HepG2 (cell line): Measurements from ENCODE around the gene POC1A. TPM values are rescaled to one million over a fixed set of nuclear protein-coding genes. Genes with fewer than 3 reads are reported as not detected.

Experiments
- CCAR2 ChIP-seq: fragments of 200-400 bp; formaldehyde crosslinking; optimal IDR thresholded peaks from 2 replicates; pipeline ENCODE3; 2018; ENCODE audit warnings: low read depth, mild to moderate bottlenecking, low read length, moderate library complexity
- ETS1 ChIP-seq: sonication (generic); formaldehyde crosslinking; IDR thresholded peaks from 2 replicates; pipeline ENCODE4 v1.4.0; 2020; ENCODE audit warnings: missing genetic modification reagents
- IRX3 ChIP-seq: sonication (generic); formaldehyde crosslinking; IDR thresholded peaks from 2 replicates; pipeline ENCODE4 v1.8.1; 2023; ENCODE audit warnings: mild to moderate bottlenecking, low read depth, missing genetic modification reagents, borderline replicate concordance
- NFKB2 ChIP-seq: sonication (generic); formaldehyde crosslinking; IDR thresholded peaks from 2 replicates; pipeline ENCODE4 v1.4.0; 2020; ENCODE audit warnings: missing genetic modification reagents, borderline replicate concordance
- NFYC ChIP-seq: IDR thresholded peaks from 2 replicates; pipeline ENCODE4 v1.6.1; 2016; ENCODE audit warnings: missing genetic modification reagents, missing compliant biosample characterization
- PAWR ChIP-seq: sonication (generic); formaldehyde crosslinking; IDR thresholded peaks from 2 replicates; pipeline ENCODE4 v1.4.0; 2020; ENCODE audit warnings: missing genetic modification reagents, mild to moderate bottlenecking, borderline replicate concordance
- POLR2AphosphoS2 ChIP-seq: IDR thresholded peaks from 2 replicates; pipeline ENCODE4 v1.6.1; 2011; ENCODE audit warnings: low read depth, low read length, improper control_type of control experiment
- RARG ChIP-seq: sonication (generic); formaldehyde crosslinking; IDR thresholded peaks from 2 replicates; pipeline ENCODE4 v1.4.0; 2020; ENCODE audit warnings: low read depth, mild to moderate bottlenecking, missing genetic modification reagents
- REXO4 ChIP-seq: sonication (generic); formaldehyde crosslinking; IDR thresholded peaks from 2 replicates; pipeline ENCODE4 v1.8.0; 2022; ENCODE audit warnings: missing genetic modification reagents, mild to moderate bottlenecking, borderline replicate concordance
- SMARCC2 ChIP-seq: fragments of 450-650 bp; IDR thresholded peaks from 2 replicates; pipeline ENCODE4 v1.6.1; 2017; ENCODE audit warnings: antibody characterized with exemption, mild to moderate bottlenecking
- ZNF354B ChIP-seq: sonication (generic); formaldehyde crosslinking; IDR thresholded peaks from 2 replicates; pipeline ENCODE4 v1.8.0; 2022; ENCODE audit warnings: mild to moderate bottlenecking, missing genetic modification reagents
- ZNF549 ChIP-seq: sonication (generic); formaldehyde crosslinking; IDR thresholded peaks from 2 replicates; pipeline ENCODE4 v1.5.0; 2020; ENCODE audit warnings: missing genetic modification reagents
- ZNF550 ChIP-seq: sonication (generic); formaldehyde crosslinking; IDR thresholded peaks from 2 replicates; pipeline ENCODE4 v1.4.0; 2020; ENCODE audit warnings: mild to moderate bottlenecking, missing genetic modification reagents, borderline replicate concordance
- ZNF816 ChIP-seq: sonication (generic); formaldehyde crosslinking; IDR thresholded peaks from 2 replicates; pipeline ENCODE4 v1.8.0; 2022; ENCODE audit warnings: missing genetic modification reagents, mild to moderate bottlenecking, borderline replicate concordance
- ZNF83 ChIP-seq: sonication (generic); formaldehyde crosslinking; IDR thresholded peaks from 2 replicates; pipeline ENCODE4 v1.4.0; 2020; ENCODE audit warnings: missing genetic modification reagents, mild to moderate bottlenecking, borderline replicate concordance
- ZSCAN20 ChIP-seq: sonication (generic); formaldehyde crosslinking; IDR thresholded peaks from 2 replicates; pipeline ENCODE4 v1.4.0; 2020; ENCODE audit warnings: missing genetic modification reagents, mild to moderate bottlenecking, borderline replicate concordance
- polyA plus RNA-seq, 8 experiments: library from polyadenylated mRNA; depleted of rRNA in 3 of 8; stranded (reverse) in 7 of 8; unstranded in 1 of 8; fragments of >200 nt; fragmentation: Illumina TruSeq in 4 of 8; extraction: Trizol in 4 of 8; gene quantifications; 2 replicates each; pipeline versions ENCODE4 v1.2.1 to v1.2.3, GENCODE V29; 2011 to 2016; ENCODE audit warnings: low read depth in 4 of 8, missing spikeins in 1 of 8, mixed read lengths in 1 of 8; ENCODE audit not compliant: insufficient read depth in 1 of 8
- total RNA-seq, 5 experiments: library from RNA; depleted of rRNA; stranded (reverse); fragments of >200 nt; fragmentation: Illumina TruSeq; extraction: Trizol; gene quantifications; 2 replicates each; pipeline ENCODE4 v1.2.3, GENCODE V29; 2016; ENCODE audit warnings: low read depth in 1 of 5
- TF ChIP-seq, protein P1 (sequence below): sonication (generic); formaldehyde crosslinking; IDR thresholded peaks from 2 replicates; pipeline ENCODE4 v1.9.0; 2021; ENCODE audit warnings: mild to moderate bottlenecking, missing genetic modification reagents
- TF ChIP-seq, protein P2 (sequence below): sonication (generic); formaldehyde crosslinking; conservative IDR thresholded peaks from 2 replicates; pipeline ENCODE4 v1.8.0; 2022; ENCODE audit warnings: mild to moderate bottlenecking, moderate library complexity, missing genetic modification reagents

Gene POC1A
- total and polyA plus RNA-seq, 2 of the 13 experiments (the other 11 are each of a cell fraction or from before 2014, with no cell fraction given) = 14.6 to 20.0 TPM

GRCh38 chr3:52080830-52081719 is 73.1 kb downstream of the POC1A start (continued):
- TF ChIP-seq, protein P1, sequence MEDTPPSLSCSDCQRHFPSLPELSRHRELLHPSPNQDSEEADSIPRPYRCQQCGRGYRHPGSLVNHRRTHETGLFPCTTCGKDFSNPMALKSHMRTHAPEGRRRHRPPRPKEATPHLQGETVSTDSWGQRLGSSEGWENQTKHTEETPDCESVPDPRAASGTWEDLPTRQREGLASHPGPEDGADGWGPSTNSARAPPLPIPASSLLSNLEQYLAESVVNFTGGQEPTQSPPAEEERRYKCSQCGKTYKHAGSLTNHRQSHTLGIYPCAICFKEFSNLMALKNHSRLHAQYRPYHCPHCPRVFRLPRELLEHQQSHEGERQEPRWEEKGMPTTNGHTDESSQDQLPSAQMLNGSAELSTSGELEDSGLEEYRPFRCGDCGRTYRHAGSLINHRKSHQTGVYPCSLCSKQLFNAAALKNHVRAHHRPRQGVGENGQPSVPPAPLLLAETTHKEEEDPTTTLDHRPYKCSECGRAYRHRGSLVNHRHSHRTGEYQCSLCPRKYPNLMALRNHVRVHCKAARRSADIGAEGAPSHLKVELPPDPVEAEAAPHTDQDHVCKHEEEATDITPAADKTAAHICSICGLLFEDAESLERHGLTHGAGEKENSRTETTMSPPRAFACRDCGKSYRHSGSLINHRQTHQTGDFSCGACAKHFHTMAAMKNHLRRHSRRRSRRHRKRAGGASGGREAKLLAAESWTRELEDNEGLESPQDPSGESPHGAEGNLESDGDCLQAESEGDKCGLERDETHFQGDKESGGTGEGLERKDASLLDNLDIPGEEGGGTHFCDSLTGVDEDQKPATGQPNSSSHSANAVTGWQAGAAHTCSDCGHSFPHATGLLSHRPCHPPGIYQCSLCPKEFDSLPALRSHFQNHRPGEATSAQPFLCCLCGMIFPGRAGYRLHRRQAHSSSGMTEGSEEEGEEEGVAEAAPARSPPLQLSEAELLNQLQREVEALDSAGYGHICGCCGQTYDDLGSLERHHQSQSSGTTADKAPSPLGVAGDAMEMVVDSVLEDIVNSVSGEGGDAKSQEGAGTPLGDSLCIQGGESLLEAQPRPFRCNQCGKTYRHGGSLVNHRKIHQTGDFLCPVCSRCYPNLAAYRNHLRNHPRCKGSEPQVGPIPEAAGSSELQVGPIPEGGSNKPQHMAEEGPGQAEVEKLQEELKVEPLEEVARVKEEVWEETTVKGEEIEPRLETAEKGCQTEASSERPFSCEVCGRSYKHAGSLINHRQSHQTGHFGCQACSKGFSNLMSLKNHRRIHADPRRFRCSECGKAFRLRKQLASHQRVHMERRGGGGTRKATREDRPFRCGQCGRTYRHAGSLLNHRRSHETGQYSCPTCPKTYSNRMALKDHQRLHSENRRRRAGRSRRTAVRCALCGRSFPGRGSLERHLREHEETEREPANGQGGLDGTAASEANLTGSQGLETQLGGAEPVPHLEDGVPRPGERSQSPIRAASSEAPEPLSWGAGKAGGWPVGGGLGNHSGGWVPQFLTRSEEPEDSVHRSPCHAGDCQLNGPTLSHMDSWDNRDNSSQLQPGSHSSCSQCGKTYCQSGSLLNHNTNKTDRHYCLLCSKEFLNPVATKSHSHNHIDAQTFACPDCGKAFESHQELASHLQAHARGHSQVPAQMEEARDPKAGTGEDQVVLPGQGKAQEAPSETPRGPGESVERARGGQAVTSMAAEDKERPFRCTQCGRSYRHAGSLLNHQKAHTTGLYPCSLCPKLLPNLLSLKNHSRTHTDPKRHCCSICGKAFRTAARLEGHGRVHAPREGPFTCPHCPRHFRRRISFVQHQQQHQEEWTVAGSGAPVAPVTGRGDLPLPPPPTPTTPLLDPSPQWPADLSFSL (CRISPR knock-in tag) = no peak
- TF ChIP-seq ZNF816 = no peak; the same call in 1 of the 2 replicates
- TF ChIP-seq PAWR (CRISPR knock-in tag) = 0 out of 2 replicates have a peak, but pooled peaks have one; percentile 76
- TF ChIP-seq ZNF83 (CRISPR knock-in tag) = no peak
- TF ChIP-seq ETS1 (CRISPR knock-in tag) = no peak
- TF ChIP-seq ZSCAN20 (CRISPR knock-in tag) = no peak
- TF ChIP-seq, protein P2, sequence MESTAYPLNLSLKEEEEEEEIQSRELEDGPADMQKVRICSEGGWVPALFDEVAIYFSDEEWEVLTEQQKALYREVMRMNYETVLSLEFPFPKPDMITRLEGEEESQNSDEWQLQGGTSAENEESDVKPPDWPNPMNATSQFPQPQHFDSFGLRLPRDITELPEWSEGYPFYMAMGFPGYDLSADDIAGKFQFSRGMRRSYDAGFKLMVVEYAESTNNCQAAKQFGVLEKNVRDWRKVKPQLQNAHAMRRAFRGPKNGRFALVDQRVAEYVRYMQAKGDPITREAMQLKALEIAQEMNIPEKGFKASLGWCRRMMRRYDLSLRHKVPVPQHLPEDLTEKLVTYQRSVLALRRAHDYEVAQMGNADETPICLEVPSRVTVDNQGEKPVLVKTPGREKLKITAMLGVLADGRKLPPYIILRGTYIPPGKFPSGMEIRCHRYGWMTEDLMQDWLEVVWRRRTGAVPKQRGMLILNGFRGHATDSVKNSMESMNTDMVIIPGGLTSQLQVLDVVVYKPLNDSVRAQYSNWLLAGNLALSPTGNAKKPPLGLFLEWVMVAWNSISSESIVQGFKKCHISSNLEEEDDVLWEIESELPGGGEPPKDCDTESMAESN (CRISPR knock-in tag) = peak; percentile 79; the same call in 1 of the 2 replicates
- TF ChIP-seq CCAR2 = no peak
- no peak for TF ChIP-seq RARG (CRISPR knock-in tag)
- no peak for TF ChIP-seq IRX3
- no peak for TF ChIP-seq ZNF549
- no peak for TF ChIP-seq ZNF550 (CRISPR knock-in tag)
- TF ChIP-seq NFKB2 = 0 out of 2 replicates have a peak, but pooled peaks have one; percentile 12
- TF ChIP-seq NFYC (CRISPR knock-in tag) = peak; percentile 24; the same call in 1 of the 2 replicates
- no peak for TF ChIP-seq REXO4
- no peak for TF ChIP-seq POLR2AphosphoS2
- no peak for TF ChIP-seq SMARCC2
- no peak for TF ChIP-seq ZNF354B
